SK-N-SH (cell line): ENCODE results near the gene TGM4. TPM values are rescaled to one million over a fixed set of nuclear protein-coding genes. Genes with fewer than 3 reads are reported as not detected.

Source experiments
- CTCF ChIA-PET: fragments of 300-600, 350-600 bp; formaldehyde crosslinking; extraction: SDS; loops from one replicate; lab custom pipeline; 2021; lab: Yijun Ruan, JAX
- POLR2A ChIA-PET: fragments of 350-600 bp; sonication (Branson Sonifier 250); formaldehyde crosslinking; extraction: SDS; loops from one replicate; lab custom pipeline; 2020; ENCODE audit warnings: antibody characterized with exemption, inconsistent platforms; lab: Yijun Ruan, JAX
- DNase-seq: peaks from one replicate; pipeline ENCODE4 v3.0.0; 2012
- H2AFZ ChIP-seq: fragments of 200-600 bp; sonication (generic); 2 replicates; pipeline ENCODE4 v1.8.1; 2016; ENCODE audit warnings: antibody characterized with exemption, mild to moderate bottlenecking, low read depth
- H3F3A ChIP-seq: fragments of 200-600 bp; sonication (generic); replicated peaks from 2 replicates; pipeline ENCODE3; 2016; ENCODE audit warnings: antibody characterized with exemption, mild to moderate bottlenecking; ENCODE audit not compliant: insufficient read depth
- H3K27ac ChIP-seq, 2 experiments: fragments of 200-500 bp in 1 of 2; fragments of 200-600 bp in 1 of 2; sonication (Bioruptor generic) in 1 of 2; sonication (generic), shearing (Covaris generic) in 1 of 2; 2 replicates each; pipeline versions ENCODE4 v1.5.1 to v1.6.1; 2014 to 2016; ENCODE audit warnings: low read depth in 2 of 2, inconsistent platforms in 1 of 2, low read length in 1 of 2, mild to moderate bottlenecking in 1 of 2, mixed read lengths in 1 of 2
- H3K27me3 ChIP-seq: fragments of 200-600 bp; sonication (generic), shearing (Covaris generic); 2 replicates; pipeline ENCODE4 v1.6.1; 2016; ENCODE audit warnings: mixed run types; ENCODE audit not compliant: insufficient read depth
- H3K36me3 ChIP-seq, 2 experiments: fragments of 200-500 bp in 1 of 2; fragments of 200-600 bp in 1 of 2; sonication (Bioruptor generic) in 1 of 2; sonication (generic) in 1 of 2; replicated peaks in 1 of 2; 2 replicates each; pipeline versions ENCODE3 to v1.5.1; 2014 to 2016; ENCODE audit warnings: low read length in 1 of 2, mild to moderate bottlenecking in 1 of 2; ENCODE audit not compliant: insufficient read depth in 2 of 2, control insufficient read depth in 1 of 2
- H3K4me1 ChIP-seq, 2 experiments: fragments of 200-500 bp in 1 of 2; fragments of 200-600 bp in 1 of 2; sonication (Bioruptor generic) in 1 of 2; sonication (generic), shearing (Covaris generic) in 1 of 2; 2 replicates each; pipeline versions ENCODE4 v1.5.1 to v1.6.1; 2014 to 2016; ENCODE audit warnings: low read depth in 1 of 2, low read length in 1 of 2, mixed run types in 1 of 2; ENCODE audit not compliant: insufficient read depth in 2 of 2, control insufficient read depth in 1 of 2
- H3K4me2 ChIP-seq: fragments of 200-600 bp; sonication (generic), shearing (Covaris generic); 2 replicates; pipeline ENCODE4 v1.6.1; 2017; ENCODE audit warnings: mixed run types
- H3K4me3 ChIP-seq, 2 experiments: fragments of 200-500 bp in 1 of 2; fragments of 200-600 bp in 1 of 2; sonication (Bioruptor generic) in 1 of 2; sonication (generic), shearing (Covaris generic) in 1 of 2; 2 replicates each; pipeline versions ENCODE4 v1.5.1 to v1.8.1; 2014 to 2016; ENCODE audit warnings: low read depth in 2 of 2, inconsistent platforms in 1 of 2, low read length in 1 of 2, mild to moderate bottlenecking in 1 of 2, mixed read lengths in 1 of 2, moderate library complexity in 1 of 2
- H3K79me2 ChIP-seq: fragments of 200-600 bp; sonication (generic); 2 replicates; pipeline ENCODE4 v1.8.1; 2017; ENCODE audit warnings: mild to moderate bottlenecking; ENCODE audit not compliant: insufficient read depth
- H3K9ac ChIP-seq: fragments of 200-600 bp; sonication (generic); 2 replicates; pipeline ENCODE4 v1.6.1; 2017; ENCODE audit warnings: mixed run types
- H3K9me2 ChIP-seq: fragments of 200-600 bp; sonication (generic); 2 replicates; pipeline ENCODE4 v1.6.1; 2017; ENCODE audit warnings: mixed run types
- H3K9me3 ChIP-seq: fragments of 200-600 bp; sonication (generic); 2 replicates; pipeline ENCODE4 v1.6.1; 2017; ENCODE audit warnings: mixed run types, mild to moderate bottlenecking, moderate library complexity
- H4K20me1 ChIP-seq: fragments of 200-600 bp; sonication (generic); 2 replicates; pipeline ENCODE4 v1.6.1; 2017; ENCODE audit warnings: mild to moderate bottlenecking, mixed run types; ENCODE audit not compliant: insufficient read depth
- CHD2 ChIP-seq: fragments of 150-350 bp; IDR thresholded peaks from 2 replicates; pipeline ENCODE4 v1.6.1; 2018; ENCODE audit warnings: low read length; ENCODE audit not compliant: partially characterized antibody
- ELF1 ChIP-seq: IDR thresholded peaks from 2 replicates; pipeline ENCODE4 v1.4.0; 2012
- FOXJ3 ChIP-seq: sonication (generic); formaldehyde crosslinking; IDR thresholded peaks from 2 replicates; pipeline ENCODE4 v1.5.1; 2020; ENCODE audit warnings: mild to moderate bottlenecking, missing genetic modification reagents
- FOXM1 ChIP-seq: IDR thresholded peaks from 2 replicates; pipeline ENCODE4 v1.4.0; 2012; ENCODE audit warnings: low read depth, mild to moderate bottlenecking
- GATA2 ChIP-seq: sonication (generic); formaldehyde crosslinking; IDR thresholded peaks from 2 replicates; pipeline ENCODE4 v1.5.0; 2020; ENCODE audit warnings: mild to moderate bottlenecking, missing genetic modification reagents
- MAX ChIP-seq: IDR thresholded peaks from 2 replicates; pipeline ENCODE4 v1.4.0; 2012; ENCODE audit warnings: low read depth
- MXI1 ChIP-seq: IDR thresholded peaks from 2 replicates; pipeline ENCODE4 v1.6.1; 2012; ENCODE audit warnings: mild to moderate bottlenecking, low read depth, low read length, improper control_type of control experiment
- POLR2AphosphoS5 ChIP-seq: IDR thresholded peaks from 2 replicates; pipeline ENCODE4 v1.6.1; 2012; ENCODE audit warnings: low read depth, low read length
- RAD21 ChIP-seq: IDR thresholded peaks from 2 replicates; pipeline ENCODE4 v1.6.1; 2012; ENCODE audit warnings: mild to moderate bottlenecking, low read length
- RCOR1 ChIP-seq: fragments of 150-350 bp; IDR thresholded peaks from 2 replicates; pipeline ENCODE4 v1.6.1; 2017; ENCODE audit warnings: antibody characterized with exemption, low read length
- RFX5 ChIP-seq: IDR thresholded peaks from 2 replicates; pipeline ENCODE4 v1.6.1; 2012; ENCODE audit warnings: mild to moderate bottlenecking, improper control_type of control experiment, low read length
- RXRA ChIP-seq: IDR thresholded peaks from 2 replicates; pipeline ENCODE4 v1.4.0; 2012; ENCODE audit warnings: low read depth, mild to moderate bottlenecking, borderline replicate concordance
- SIN3A ChIP-seq: IDR thresholded peaks from 2 replicates; pipeline ENCODE4 v1.6.1; 2012; ENCODE audit warnings: low read depth, mild to moderate bottlenecking, low read length, moderate library complexity, borderline replicate concordance
- TEAD4 ChIP-seq: IDR thresholded peaks from 2 replicates; pipeline ENCODE4 v1.4.0; 2012; ENCODE audit warnings: mild to moderate bottlenecking, borderline replicate concordance; ENCODE audit not compliant: insufficient read depth
- YY1 ChIP-seq: IDR thresholded peaks from 2 replicates; pipeline ENCODE4 v1.4.0; 2012; ENCODE audit warnings: low read depth, mild to moderate bottlenecking
- ZBTB33 ChIP-seq: IDR thresholded peaks from 2 replicates; pipeline ENCODE4 v1.4.0; 2012; ENCODE audit warnings: low read depth, borderline replicate concordance
- WGBS: methylation state at CpG from one replicate; pipeline ENCODE4 v1.1.6; 2017; ENCODE audit warnings: low lambda C conversion rate; 5-methylcytosine and 5-hydroxymethylcytosine counted together
- polyA plus RNA-seq, 3 experiments: library from polyadenylated mRNA; depleted of rRNA; stranded (reverse); fragments of >200 nt; gene quantifications; 2 replicates each; pipeline ENCODE4 v1.2.3, GENCODE V29; 2012
- TF ChIP-seq, protein P1 (sequence below): fragments of 150-350 bp; IDR thresholded peaks from 2 replicates; pipeline ENCODE4 v1.6.1; 2016; ENCODE audit warnings: mild to moderate bottlenecking, low read depth, low read length

The TGM4 gene
- polyA plus RNA-seq, 1 of the 3 experiments (the other 2 are of a cell fraction), result 0.12 TPM

- no peak for TF ChIP-seq ZBTB33
- TF ChIP-seq POLR2AphosphoS5, result no peak
- no peak for TF ChIP-seq ELF1
- TF ChIP-seq RCOR1, result no peak
- TF ChIP-seq FOXM1, result no peak
- TF ChIP-seq CHD2, result peak; percentile 10
- no peak for TF ChIP-seq YY1
- TF ChIP-seq RAD21, result no peak
- TF ChIP-seq MAX, result no peak
- TF ChIP-seq TEAD4, result no peak
Observed at GRCh38 chr3:44957986-44958385, 83.6 kb downstream of the TGM4 start (continued).

- H4K20me1 ChIP-seq, result 0 out of 2 replicates have a peak, but pooled peaks cover 17% of the 10 kb centered on the region
- H3K9me2 ChIP-seq, result no peaks in the 10 kb centered on the region
- H3K27ac ChIP-seq, result peak overlapping the region in 1 of 2 experiments; percentile 92; a peak in 2 of 4 replicates
- ChIA-PET POLR2A (no interaction called here), CTCF (interaction anchor here (0.9 to 1.6 kb wide), 2 partner anchors 18 to 44 kb away, joined by 3 to 5 read pairs; partner anchors contain the start of genes EXOSC7 and ZDHHC3)
- no peaks in the 10 kb centered on the region for H3K9me3 ChIP-seq
- no peak overlapping the region for H3K4me2 ChIP-seq
- H2AFZ ChIP-seq, result no peak overlapping the region
- no peak overlapping the region for H3K9ac ChIP-seq
- peaks cover 4 to 21% of the 10 kb centered on the region in 2 experiments for H3K36me3 ChIP-seq
- TF ChIP-seq GATA2 (CRISPR knock-in tag) (0 out of 2 replicates have a peak, but pooled peaks have one; percentile 1), FOXJ3 (CRISPR knock-in tag) (peak; percentile 11; the same call in 1 of the 2 replicates), POLR2AphosphoS5 (no peak)
- no peak overlapping the region for H3K4me3 ChIP-seq
- WGBS, result 89% methylated on average over 7 of the region's 7 CpGs
- H3F3A ChIP-seq, result no peaks in the 10 kb centered on the region
- DNase-seq, result no peak
- peaks cover 35% of the 10 kb centered on the region; the same call in 1 of the 2 replicates for H3K79me2 ChIP-seq
- H3K4me1 ChIP-seq, result peaks cover 0 to 45% of the 10 kb centered on the region in 2 experiments; a peak in 2 of 4 replicates
- no peaks in the 10 kb centered on the region for H3K27me3 ChIP-seq
Observed at GRCh38 chr3:44958386-44958785, 84.0 kb downstream of the TGM4 start.

DNA sequence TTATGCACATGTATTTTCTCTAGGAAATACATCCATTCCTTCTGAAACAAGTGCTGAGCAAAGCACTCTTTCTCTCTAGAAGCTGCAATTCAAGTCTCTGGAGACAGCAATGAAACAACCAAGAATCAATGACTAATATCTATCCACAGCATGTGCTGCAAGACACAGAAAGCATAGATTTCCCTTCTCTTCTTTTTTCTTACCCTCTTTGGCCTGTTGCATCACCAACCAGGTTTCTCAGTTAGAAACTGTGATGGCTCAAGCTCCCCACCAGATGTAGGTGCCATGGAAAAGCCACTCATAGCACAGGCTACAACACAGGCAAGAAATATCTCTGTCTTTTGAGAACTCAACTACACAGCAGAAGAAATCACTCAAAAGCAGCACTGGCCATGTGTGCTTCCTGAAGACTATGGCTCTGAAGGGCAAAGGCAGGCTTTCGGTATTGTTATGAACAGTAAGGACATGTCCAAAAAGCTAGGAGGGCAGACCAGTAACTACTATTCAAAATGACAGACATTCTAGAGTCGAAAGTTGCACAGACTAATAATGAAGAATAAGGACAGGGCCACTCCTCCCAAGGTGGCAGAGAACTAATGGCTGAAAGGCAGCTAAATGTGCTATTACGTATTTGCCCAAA lies 86.1 kb downstream of the TGM4 start:
- H3K4me3 ChIP-seq, result no peak overlapping the region
- no peaks in the 10 kb centered on the region for H3F3A ChIP-seq
- peaks cover 28% of the 10 kb centered on the region; the same call in 1 of the 2 replicates for H4K20me1 ChIP-seq
- H3K27me3 ChIP-seq, result no peaks in the 10 kb centered on the region
- no peak overlapping the region for H2AFZ ChIP-seq
- ChIA-PET POLR2A (no interaction called here), CTCF (interaction anchor here (1.1 kb wide), 1 partner anchor 28 kb away, joined by 3 read pairs; no protein-coding TSS in a partner anchor)
- H3K79me2 ChIP-seq, result peaks cover 42% of the 10 kb centered on the region
- no peaks in the 10 kb centered on the region for H3K9me3 ChIP-seq
- WGBS, result 95% methylated on average over 3 of the region's 3 CpGs
- no peak overlapping the region for H3K4me2 ChIP-seq
- H3K9ac ChIP-seq, result no peak overlapping the region
- H3K9me2 ChIP-seq, result no peaks in the 10 kb centered on the region
- H3K27ac ChIP-seq, result peak overlapping the region in 1 of 2 experiments; percentile 22; a peak in 1 of 4 replicates
- peaks cover 0 to 54% of the 10 kb centered on the region in 2 experiments; a peak in 3 of 4 replicates for H3K4me1 ChIP-seq
- H3K36me3 ChIP-seq, result peaks cover 0 to 19% of the 10 kb centered on the region in 2 experiments
- TF ChIP-seq TEAD4, result no peak
- no peak for TF ChIP-seq MXI1
- no peak for TF ChIP-seq RXRA
- TF ChIP-seq YY1, result no peak
- TF ChIP-seq, protein P1, sequence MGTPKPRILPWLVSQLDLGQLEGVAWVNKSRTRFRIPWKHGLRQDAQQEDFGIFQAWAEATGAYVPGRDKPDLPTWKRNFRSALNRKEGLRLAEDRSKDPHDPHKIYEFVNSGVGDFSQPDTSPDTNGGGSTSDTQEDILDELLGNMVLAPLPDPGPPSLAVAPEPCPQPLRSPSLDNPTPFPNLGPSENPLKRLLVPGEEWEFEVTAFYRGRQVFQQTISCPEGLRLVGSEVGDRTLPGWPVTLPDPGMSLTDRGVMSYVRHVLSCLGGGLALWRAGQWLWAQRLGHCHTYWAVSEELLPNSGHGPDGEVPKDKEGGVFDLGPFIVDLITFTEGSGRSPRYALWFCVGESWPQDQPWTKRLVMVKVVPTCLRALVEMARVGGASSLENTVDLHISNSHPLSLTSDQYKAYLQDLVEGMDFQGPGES, result no peak
- no peak for TF ChIP-seq SIN3A
- no peak for TF ChIP-seq ELF1
- no peak for TF ChIP-seq FOXJ3 (CRISPR knock-in tag)
- TF ChIP-seq RFX5, result no peak
- DNase-seq, result no peak
